Measurements from ENCODE around the gene C19orf85.
"Not testable (repeated sequence)": the region's sequence is repeated elsewhere in the genome, so short reads cannot be mapped to it uniquely, and the experiment has no call there.

The C19orf85 gene

GRCh38 chr19:55436847-55437246 is 27.7 kb downstream of the C19orf85 start:
- FAIRE-seq = no peak

GRCh38 chr19:55435020-55435419 is 29.5 kb downstream of the C19orf85 start:
- FAIRE-seq = no peak

GRCh38 chr19:55434356-55434919 is 30.1 kb downstream of the C19orf85 start:
- no peak for FAIRE-seq

- no peak for FAIRE-seq
These were observed 31.3 kb downstream of the C19orf85 start for GRCh38 chr19:55433292-55433691.

DNA sequence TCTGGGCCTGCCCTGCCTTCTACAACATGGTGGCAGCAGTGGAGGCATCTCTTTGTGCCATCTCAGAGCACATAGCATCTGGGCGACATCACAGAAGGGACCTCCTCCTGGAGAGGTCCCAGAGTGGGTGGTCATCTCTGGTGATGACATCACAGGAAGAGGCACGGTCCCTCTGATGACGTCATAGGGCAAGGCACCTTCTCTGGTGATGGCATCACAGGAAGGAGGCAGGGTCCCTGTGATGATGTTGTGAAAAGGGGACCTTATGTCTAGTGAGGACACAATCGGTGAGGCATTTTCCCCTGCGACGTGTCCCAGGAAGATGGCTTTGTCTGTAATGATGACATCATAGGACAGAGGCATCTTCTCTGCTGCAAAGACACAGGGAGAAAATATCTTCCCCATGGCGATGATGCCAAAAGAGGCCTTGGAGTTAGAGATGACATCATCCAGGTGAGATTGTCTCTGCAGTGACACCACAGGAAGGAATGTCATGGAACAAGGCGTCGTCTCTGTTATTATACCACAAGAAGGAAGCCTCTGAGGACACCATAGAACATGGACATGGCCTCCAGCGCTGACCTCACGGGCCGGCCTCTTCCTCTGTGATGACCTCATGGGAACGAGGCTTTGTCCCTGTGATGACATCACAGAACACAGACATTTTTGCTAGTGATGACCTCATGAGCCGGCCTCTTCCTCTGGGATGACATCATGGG is 32.2 kb downstream of the C19orf85 start:
- no peak for FAIRE-seq

GRCh38 chr19:55431183-55431582 is 33.4 kb downstream of the C19orf85 start:
- no peak for FAIRE-seq

DNA sequence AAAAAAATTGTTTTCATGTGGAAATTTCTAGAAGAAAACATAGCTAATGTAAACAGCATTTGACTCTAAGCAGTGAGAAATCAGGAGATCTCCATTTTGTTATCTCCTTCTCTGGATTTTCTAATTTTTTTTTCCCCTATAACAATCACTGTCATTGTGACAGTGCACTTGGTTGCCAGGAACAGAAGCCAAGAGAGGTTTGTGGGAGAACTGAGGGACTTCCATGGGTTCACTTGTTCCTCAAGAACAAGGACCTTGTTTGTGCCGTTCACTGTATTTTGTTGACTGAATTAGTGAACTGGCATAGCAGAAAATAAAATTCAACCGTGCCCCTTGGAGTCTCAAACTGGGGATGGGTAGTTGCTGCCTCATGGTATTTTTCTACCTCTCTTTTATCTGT is 38.5 kb downstream of the C19orf85 start:
- no peak for FAIRE-seq

DNA sequence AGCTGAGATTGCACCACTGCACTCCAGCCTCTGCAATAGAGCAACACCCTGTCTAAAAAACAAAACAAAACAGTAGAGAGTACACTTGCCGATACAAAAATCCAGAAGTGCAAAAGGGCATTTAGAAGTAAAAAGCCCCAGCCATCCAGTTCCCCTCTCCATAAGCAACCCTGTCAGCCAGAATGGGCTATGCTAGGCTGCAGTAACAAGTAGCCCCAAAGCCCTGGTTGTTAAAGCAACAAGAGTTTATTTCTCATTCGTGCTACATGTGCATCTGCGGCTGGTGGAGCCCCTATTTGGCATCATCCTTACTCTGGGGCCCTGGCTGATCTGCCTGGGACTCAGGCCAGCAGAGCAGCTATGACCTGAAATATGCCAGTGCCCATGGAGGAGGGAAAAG is 40.0 kb downstream of the C19orf85 start:
- no peak for FAIRE-seq

GRCh38 chr19:55423225-55424005 is 41.1 kb downstream of the C19orf85 start:
- no peak for FAIRE-seq

DNA sequence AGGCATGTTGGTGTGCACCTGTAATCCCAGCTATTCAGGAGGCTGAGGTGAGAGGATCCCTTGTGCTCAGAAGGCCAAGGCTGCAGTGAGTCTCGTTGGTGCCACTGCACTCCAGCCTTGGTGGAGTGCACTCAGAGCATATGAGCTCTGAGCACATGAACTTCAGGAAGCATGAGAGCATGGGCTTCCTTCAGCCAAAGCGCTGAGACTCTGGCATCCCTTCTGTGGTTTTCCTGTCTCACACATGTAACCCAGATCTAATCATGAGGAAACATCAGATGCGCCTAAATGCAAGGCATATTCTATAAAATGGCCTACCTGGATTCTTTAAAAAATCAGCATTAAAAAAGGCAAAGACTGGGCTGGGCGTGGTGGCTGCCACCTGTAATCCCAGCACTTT is 43.3 kb downstream of the C19orf85 start:
- FAIRE-seq = not testable (repeated sequence)

DNA sequence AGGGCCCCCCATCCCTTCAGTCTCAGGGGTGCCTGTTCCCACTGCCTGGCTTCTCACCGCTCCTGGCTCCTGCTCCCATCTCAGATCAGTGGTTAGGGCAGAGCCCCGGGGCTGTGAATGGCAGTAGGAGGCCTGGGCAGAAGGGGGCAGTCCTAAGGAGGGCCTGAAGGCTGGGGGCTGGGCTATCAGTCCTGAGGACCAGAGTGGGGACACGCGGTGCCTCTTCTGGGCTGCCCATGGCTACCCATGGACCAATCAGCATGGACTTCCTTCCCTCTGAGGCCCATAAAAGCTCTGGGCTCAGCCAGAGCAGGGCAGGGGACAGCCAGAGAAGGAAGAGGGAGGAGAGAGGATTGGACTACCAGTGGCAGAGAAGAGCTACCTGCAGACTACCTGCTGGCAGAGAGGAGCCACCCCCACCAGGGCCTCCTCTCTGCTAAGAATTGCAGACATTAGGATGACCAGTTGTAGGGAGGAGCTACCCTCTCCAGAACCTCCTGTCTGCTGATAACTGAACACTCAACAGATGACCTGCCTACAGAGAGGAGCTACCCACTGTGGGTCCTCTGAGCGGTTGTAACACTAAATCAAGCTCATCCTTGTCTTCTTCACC is 44.8 kb downstream of the C19orf85 start:
- no peak for FAIRE-seq

DNA sequence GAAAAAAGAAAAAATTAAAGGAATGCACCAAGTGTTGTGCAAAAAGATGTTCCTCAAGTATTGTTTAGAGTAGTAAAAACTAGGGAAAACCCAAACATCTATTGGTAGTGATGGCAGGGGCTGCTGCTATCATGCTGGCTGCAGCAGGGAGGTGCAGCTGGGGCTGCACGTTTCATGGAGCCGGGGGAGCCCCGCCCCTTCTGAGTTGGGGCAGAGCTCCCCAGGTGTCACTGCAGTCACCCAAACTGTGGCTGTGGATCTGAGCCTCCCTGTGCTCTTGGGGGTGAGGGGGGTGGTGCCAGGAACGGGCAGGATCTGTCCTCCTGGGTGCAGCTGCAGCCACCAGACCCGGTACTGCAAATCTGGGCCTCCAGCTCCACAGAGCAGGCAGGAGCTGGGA is 45.4 kb downstream of the C19orf85 start:
- FAIRE-seq = no peak

- peak; percentile 58 for FAIRE-seq
These were observed 46.4 kb downstream of the C19orf85 start for GRCh38 chr19:55418185-55418584.

Data from A204.1 (cell line).